GM13977 (cell line): Measurements from ENCODE around the gene FZD4.
"Not testable (repeated sequence)": the region's sequence is repeated elsewhere in the genome, so short reads cannot be mapped to it uniquely, and the experiment has no call there.

Source experiments
- DNase-seq: peaks from one replicate; pipeline ENCODE4 v3.0.0; 2012; ENCODE audit warnings: low spot score
- CTCF ChIP-seq: IDR thresholded peaks from 2 replicates; pipeline ENCODE4 v1.5.1; 2012; ENCODE audit warnings: mild to moderate bottlenecking, control low read depth; ENCODE audit not compliant: insufficient read depth; ENCODE audit errors: extremely low read depth, missing control alignments
- in situ Hi-C: fragments of 300-500 bp; cut with MboI; formaldehyde crosslinking; loops from one replicate; pipeline ENCODE4 v1.12.0; 2022; ENCODE audit warnings: low sequenced_read_pairs, low pct_unique_long_range_greater_than_20kb, mixed read lengths, inconsistent platforms; ENCODE audit not compliant: unreplicated experiment

Gene FZD4

GRCh38 chr11:86955361-86956120 is at the start of gene FZD4:
Gene FZD4 (minus strand): TSS chr11:86955395. CDS start chr11:86955085, 310 bp downstream.
- peak; percentile 29 for TF ChIP-seq CTCF
- in situ Hi-C loops: no loop called here
- peak; percentile 95 for DNase-seq

- in situ Hi-C loops, DNase-seq: not testable (repeated sequence)
Observed at GRCh38 chr11:87004281-87004680, 49.1 kb upstream of the FZD4 start.

DNA sequence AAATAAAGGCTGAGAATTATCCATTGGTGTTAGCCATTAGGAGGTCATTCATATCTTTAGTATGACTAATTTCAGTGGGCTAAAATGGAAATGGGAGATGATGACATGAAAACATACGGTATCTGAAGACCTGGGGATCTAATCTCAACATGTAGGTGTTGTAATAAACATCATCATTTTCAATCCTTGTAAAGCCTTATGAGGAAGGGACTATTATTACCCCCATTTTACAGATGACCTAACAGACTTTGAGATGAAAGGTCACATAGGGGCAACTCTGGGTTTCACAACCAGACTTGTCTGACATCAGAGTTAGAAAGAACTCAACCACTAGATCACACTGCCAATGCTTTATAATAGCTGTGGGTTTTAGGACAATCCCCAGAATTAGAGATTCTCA is 47.7 kb upstream of the FZD4 start:
- no peak for DNase-seq
- TF ChIP-seq CTCF: no peak

GRCh38 chr11:86999859-87000753 is 44.9 kb upstream of the FZD4 start:
- DNase-seq: no peak
- TF ChIP-seq CTCF: no peak
- in situ Hi-C loops: no loop called here

More for the DNA sequence above, 47.7 kb upstream of the FZD4 start:
- in situ Hi-C loops: no loop called here

- in situ Hi-C loops: no loop called here
- DNase-seq: no peak
- no peak for TF ChIP-seq CTCF
Observed at GRCh38 chr11:86999388-86999787, 44.2 kb upstream of the FZD4 start.

GRCh38 chr11:86996953-86997570 is 41.9 kb upstream of the FZD4 start:
- TF ChIP-seq CTCF: no peak
- in situ Hi-C loops: no loop called here
- no peak for DNase-seq
